HG03064 (cell line): ENCODE measurements around the gene HELB.

Experiments
- ATAC-seq: cut with Tn5 transposase; IDR thresholded peaks from one replicate; pipeline ENCODE4 v1.9.1; 2021; ENCODE audit warnings: low read depth; ENCODE audit not compliant: unreplicated experiment

HELB gene

DNA sequence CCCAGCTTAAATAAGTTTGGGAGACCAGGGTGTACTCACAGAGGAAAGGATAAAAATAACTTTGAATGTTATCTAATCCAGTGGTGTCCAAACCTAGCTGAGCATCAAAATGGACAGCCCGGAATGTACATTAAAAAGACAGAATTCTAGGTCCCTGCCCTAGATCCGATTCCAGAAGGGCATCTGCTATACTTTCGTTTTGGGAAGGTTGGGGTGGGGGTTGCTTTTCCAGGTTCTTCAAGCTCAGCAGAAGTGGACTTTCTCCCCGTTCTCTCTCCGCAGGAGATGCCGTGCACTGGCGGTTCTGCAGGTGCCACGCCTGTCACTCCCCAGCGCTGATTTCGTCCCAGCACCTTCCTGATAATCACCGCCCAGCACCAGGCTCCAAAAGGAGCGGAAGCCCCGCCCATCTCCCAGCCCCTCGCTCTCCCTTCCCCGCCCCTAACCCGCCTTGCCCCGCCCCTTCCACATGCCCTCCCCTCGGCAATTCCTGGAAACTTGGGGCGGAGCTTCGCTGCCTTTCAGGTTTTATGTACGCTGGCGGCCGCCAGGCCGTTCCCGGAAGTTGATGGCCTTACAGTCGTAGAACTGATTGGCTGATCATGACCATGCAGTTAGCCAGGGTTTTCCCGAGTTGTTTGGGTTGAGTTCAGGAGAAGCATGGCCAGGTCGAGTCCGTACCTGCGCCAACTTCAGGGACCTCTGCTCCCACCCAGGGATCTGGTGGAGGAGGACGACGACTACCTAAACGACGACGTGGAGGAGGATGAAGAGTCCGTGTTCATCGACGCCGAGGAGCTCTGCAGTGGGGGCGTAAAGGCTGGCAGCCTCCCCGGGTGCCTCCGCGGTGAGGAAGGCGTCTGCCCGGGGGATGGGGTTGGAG is at the start of gene HELB:
Gene HELB, plus strand, starts transcription at position 550 of the 883 bp plus-strand sequence. Its CDS starts 111 bp downstream, at position 661.
- ATAC-seq: peak; percentile 90

DNA sequence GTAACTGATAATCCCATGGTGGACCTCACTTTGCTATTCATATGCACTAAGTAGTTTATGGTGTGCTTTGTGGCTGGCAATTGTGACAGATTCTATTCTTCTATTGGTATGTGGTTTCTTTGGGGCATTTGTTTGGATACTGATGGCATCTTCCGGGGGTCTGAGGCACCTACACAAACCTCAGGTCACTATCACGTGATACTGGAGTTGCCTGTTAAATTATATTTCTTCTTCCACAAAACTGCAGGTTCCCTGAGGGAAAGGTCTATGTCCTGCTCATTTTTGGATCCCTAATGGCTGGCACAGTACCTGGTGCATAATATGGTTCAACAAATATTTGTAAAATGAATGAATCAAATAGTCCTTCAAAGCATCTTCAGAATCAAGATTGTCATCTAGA is 49.5 kb upstream of the HELB start:
- ATAC-seq: no peak

DNA sequence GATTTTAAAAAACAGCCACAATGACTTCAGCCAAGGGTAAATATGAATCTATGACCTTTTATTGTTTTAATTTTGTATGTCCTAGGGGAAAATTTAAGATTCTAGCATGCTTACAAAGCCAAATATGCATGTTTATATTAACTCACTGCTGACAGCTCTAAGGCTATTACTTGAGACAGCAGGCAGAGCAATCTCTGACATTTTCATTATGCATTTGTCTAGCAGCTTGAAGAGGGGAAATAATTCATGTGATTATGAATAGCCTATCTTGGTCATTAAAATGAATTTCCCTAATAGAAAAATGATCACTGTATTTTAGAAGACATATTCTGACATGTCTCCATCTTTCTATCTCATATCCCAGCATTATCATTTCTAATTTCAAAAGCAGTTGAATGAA is 46.6 kb upstream of the HELB start:
- no peak for ATAC-seq

DNA sequence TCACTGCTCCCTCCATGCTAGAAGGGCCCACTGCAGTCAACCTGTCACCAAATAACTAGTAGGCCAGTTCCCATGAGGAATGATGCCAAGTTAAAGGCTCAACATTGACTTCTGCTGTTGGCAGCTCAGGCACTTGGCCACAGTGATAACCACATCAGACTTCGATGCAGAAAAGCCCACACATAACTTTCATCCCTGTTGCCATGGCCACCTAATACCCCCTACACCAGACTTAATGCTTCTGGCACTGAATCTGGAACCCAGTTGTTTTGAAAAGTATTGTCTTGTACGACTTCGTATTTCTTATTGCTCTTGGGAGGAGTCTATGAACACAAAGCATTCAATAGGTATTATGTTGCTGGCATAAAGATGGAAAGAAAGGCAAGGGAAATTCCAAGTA is 44.3 kb upstream of the HELB start:
- ATAC-seq: no peak

DNA sequence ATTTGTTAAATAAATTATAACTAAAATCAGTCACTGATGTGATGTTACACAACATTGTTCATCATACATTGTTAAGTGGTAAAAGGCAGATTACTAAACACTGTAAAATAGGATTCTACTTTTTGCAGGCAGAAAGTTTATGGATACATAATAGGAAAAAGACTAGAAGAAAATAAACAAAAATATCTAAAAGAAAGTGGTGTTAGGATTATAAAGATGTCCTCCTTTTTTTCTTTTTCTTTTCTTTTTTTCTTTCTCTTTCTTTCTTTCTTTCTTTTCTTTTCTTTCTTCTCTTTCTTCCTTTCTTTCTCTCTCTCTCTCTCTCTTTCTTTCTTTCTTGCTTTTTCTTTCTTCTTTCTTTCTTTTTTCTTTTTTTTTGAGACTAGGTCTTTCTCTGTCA is 39.6 kb upstream of the HELB start:
- no peak for ATAC-seq

DNA sequence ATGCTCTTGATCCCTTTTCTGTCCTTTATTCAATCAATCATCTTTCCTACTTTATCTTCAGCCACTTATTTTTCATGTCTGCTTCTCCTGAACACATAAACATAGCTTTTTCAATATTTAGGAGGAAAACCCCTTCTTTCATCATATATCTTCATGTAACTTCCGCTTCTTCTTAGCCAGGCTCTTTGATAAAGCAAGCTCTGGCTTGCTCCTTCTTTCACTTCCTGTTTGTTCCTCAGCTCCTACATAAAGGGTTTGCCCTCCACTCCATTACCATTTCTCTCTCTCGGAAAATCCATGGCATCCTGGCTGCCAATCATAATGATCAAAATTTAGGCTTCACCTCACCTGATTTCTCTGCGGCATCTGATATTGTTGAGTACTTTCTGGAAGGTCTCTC is 33.7 kb upstream of the HELB start:
- ATAC-seq: no peak

DNA sequence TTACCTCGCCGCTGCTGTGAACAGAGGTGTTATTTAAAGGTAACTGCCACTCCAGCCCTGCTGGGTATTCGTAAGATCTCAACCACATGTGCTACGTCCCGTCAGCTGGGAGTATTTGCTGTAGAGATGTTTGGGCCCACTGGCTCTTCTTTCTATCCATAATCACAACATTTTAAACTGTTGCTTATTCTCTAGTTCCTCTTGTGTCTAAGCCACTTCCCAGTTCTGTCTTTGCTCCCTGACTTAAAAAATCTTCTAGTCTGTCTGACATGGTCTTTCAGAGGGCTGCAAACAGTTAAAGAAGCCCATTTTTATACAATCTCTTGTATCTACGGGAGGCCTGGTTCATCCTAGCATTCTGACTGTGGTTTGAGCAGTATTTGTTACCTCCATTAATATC is 33.2 kb upstream of the HELB start:
- ATAC-seq: no peak

DNA sequence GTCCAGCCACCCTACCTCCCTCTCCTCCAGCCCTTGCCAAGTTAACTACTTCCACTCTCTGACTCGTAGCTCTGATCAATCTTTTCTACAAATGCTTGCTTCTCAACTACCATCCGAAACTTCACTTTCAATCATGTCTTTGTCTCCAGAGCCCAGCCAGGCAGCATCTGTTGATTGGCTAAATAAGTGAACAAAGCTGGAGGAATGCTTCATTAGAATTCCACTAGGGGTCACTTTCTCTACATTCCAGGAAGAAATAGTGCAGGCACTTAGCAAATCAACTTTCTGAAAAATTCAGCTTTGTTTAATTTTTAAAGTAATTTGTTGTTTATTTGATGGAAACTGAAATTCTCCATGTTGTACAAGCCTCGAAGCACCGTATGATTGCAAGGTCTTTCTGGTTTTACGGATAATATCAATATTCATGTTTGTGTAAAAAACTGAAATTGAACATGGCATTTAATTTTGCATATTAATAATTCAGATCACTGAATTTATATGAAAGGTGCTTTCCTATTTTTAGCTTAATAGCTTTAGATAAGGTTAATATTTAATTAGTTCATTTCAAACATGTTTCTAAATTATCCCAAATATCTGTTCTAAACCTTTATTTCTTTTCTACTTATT is 32.4 kb upstream of the HELB start:
- ATAC-seq: no peak

DNA sequence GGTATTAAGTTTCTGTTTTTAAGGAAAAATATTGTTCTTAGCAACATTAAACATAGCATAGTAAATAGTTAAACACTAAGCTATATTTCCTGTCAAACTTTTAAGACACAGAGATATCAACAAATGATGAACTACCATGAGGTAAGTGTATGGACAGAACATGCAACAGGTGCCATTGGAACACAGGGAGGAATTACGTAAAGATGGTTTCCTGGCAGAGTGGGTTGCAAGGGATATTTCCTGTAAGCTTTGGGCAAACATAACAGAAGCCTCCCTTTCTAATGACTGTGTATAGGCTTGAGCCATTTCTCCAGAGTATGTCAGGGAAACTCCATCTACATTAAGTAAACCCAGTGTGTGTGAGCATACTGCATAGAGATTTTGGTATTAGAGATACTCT is 31.7 kb upstream of the HELB start:
- no peak for ATAC-seq

DNA sequence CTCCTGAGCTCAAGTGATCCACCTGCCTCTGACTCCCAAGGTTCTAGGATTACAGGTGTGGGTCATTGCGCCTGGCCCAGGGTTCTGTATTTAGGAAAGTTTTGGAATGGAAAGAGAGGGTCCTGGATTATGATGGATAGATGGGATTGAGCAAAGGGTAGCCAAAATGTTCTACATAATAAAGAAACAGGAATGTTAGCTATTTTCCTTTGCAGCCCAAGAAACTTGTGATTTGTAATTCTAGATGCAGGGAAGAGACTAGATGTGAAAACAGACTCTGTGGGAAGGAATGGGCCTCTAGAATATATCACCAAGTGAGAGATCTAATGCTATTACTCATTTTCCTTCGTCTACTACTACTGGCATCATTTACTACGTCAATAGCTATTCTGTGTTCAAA is 29.6 kb upstream of the HELB start:
- no peak for ATAC-seq

DNA sequence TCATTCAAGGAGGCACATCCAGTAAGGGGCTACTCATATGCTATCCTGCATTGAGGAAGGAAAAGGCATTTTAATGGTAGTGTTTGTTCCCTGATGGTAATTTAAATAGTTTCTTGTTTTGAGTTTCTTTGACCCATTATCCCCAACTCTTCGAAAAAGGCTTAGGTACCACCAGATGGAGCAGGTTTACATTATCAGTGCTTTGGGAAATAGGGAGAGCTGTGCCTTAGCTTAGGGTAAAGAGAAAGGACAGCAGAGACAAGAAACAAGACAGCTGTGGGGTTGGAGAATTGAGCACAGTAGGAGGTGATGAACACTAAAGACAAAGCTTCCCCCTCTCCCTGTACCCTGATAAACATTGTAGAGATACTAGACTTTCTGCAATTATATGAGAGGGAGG is 29.1 kb upstream of the HELB start:
- ATAC-seq: no peak

DNA sequence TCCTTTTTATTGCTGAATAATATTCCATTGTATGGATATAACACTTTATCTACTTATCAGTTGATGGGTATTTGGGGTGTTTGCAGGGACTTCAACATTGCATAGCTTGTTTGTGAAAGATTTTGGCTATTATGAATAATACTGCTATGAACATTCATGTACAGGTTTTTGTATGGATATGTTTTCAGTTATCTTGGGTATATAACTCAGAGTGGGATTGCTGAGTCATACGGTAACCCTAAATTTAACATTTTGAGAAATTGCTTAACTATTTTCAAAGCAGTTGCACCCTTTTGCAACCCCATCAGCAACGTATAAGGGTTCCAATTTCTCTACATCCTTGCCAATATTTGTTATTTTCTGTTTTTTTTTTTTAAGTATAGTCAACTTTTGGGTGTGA is 27.3 kb upstream of the HELB start:
- ATAC-seq: no peak

DNA sequence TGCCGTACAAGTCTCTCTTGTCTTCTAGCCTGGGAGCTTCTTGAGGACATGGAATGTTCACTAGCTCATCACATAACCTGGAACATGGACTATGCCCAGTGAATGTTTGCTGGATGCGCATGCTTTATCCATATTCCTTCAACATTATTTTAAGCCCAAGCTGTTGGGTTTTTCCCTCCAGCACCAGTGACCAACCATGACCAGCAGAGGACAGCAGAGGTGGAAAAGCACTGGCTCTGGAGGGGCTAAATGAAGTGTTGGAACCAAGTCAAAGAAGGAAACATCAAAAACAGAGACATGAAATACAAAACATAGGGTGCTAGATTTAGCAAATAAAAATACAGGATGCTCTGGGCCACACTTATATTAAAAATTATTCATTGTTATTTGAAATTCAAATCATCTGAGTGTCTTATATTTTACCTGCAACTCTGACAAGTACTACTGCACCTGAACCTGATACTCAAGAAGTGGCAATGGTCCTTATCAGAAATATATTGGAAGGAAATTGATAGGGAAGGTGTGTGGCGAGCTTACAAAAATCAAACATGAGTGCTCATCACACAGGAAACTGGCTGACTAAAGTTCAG is 23.1 kb upstream of the HELB start:
- no peak for ATAC-seq

DNA sequence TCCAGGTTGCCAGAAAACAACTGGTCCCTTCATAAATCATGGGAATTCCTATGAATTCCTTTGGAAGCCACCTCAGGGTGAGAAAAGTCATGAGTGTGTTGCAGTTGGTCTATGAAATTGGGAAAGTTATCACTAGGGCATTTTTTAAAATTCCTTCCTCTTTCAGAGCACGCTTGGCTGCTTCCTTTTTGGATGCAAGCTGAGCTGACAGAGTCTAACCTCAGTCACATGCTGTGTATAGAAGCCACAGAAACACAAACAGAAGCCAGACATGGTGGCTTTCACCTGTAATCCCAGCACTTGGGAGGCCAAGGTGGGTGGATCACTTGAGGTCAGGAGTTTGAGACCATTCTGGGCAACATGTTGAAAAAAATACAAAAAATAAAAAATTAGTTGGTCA is 21.7 kb upstream of the HELB start:
- ATAC-seq: no peak

DNA sequence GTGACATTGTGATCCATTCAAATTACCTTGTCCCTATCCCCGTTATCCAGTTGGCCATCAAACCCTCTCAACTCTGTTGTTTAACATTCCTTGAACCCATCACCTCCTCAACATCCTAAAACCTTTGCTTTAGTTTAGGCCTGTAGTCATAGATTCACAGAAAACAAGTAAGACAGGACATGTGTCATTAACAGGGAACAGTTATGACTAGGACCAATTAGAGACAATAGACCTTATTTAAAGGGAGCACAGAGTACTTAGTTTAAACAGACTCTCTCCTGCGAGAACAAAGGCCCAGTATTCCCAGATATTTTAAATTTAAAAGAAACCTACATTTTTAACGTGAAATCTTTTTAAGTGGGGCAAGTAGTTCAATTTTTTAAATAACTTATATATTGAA is 20.0 kb upstream of the HELB start:
- ATAC-seq: no peak

DNA sequence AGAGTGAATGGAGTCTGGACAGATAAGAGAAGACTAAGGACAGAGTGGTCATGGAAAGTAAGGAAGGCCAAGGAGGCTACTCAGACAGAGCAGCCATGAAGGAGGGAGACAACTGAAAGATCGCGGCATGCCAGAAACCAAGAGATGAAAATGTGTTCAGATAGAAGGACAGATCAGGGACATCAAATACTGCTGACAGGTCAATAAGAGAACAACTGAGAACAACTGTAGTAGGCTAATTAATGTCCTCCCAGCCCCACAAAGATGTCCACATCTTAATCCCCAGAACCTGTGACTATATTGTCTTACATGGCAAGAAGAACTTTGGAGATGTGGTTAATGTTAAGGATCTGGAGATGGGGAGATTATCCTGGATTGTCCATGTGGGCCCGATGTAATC is 15.0 kb upstream of the HELB start:
- no peak for ATAC-seq

DNA sequence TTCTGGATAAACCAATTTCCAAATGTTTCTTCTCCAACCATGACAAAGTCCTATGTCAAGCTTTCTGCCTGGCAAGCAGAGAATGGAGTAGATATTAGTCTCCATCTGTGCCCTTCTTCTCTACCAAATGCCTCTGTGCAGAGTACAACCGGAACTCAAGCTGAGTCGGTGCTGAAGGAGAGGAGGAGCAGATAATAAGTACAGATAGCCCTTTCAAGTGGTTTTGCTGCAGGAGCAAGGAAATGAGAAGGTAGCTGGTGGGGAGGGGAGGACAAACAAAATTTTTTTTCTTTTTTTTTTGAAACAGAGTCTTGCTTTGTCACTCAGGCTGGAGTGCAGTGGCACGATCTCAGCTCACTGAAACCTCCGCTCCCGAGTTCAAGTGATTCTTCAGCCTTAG is 14.2 kb upstream of the HELB start:
- no peak for ATAC-seq

DNA sequence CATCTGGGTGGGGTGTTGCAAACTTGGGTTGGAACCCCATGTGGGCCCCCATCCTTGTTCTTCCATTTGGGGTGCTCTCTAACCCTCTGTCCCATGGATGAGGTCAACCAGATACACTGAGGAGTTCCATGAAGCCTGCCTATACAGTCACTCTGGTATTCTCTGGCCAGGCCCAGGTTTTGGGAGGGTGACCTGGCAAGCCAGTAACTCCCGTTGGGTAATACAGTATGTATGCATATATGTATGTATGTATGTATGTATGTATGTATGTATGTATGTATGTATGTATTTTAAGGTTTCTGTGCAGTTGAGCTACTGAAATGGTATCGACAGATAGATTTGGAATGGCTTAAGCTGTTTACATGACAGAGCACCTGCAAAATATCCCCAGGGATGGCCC is 12.8 kb upstream of the HELB start:
- no peak for ATAC-seq

DNA sequence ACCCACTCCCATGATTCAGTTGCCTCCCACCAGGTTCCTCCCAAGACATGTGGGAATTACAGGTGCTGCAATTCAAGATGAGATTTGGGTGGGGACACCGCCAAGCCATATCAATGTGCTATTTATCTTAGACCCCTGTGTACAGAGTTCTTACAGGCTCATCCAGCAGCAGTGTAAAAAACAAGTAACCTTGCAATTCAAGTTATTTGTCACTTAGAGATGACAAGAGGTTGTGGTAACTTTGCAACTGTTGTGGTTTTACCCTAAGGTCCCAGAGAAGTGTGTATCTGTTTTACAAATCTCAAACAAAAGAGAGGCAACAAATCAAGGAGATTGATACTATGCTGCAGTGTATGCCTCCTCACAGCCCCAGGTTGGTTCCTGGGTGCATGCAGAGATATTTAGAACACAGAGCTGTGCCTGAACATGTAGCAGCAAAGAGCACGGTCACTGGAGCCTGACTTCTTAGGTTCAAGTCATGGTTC is 11.5 kb upstream of the HELB start:
- no peak for ATAC-seq

DNA sequence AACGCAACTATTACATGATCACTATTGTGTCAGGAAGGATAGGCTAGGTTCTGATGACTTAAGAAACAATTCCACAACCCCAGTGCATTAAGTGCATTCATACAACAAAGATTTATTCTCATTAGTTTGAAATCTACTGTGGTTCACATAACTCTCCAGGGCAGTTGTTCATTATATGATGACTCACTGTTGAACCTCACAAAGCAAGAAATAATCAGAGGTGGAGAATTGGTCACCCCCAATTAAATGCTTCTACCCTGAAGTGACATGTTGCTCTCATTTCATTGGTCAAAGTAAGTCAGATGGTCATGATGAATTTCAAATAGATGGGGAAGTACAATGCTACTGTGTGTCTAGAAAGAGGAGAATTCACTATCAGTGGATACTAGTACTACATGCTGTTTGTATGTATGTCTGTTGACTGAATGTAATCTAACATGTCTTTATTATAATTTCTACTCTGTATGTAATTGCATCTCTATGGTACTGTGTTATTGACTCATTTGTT is 6.1 kb upstream of the HELB start:
- no peak for ATAC-seq

DNA sequence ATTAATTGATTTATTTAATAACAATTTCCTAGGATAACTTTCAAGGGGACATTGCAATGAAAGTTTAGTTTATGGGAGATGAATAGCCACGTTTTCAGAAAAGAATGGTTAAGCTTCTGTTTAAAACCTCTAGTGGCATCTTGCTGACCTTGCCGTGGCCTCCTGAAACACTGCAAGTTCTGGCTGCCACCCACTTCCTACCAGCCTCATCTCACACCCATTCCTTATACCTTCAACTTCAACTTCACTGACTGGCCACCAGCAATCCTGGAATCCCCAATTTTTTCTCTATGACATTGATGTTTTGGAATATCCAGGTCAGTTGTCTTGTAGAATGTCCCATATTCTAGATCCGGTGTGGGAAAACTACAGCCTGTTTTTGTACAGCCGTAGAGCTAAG is 5.2 kb upstream of the HELB start:
- ATAC-seq: no peak

DNA sequence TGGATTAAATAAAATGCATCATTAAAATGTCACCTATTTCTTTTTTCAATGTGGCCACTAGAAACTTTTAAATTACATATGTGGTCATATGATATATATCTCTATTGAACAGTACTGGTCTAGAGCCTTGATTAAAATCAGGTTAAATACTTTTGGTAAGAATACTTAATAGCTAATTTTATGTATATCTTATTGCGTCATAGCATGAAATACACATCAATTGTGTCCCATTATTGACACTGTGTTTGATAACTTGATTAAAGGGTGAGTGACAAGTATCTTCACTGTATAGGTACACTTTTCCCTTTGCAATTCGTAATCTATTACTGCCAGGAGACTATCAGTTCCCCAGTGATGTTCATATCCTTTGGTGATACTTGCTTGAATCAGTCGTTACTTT is 4.4 kb upstream of the HELB start:
- ATAC-seq: no peak
